ENCODE data around the gene PFAS. TPM values are rescaled to one million over a fixed set of nuclear protein-coding genes. Genes with fewer than 3 reads are reported as not detected.

Gene PFAS
- total and polyA plus RNA-seq, 2 of the 8 experiments (the other 6 are each of a cell fraction or from before 2014, with no cell fraction given): 88.4 to 248 TPM

- WGBS, 2 experiments (ENCODE audit: extremely low coverage in 1 of 2, insufficient coverage in 1 of 2, insufficient read length in 1 of 2, insufficient replicate concordance in 2 of 2, low coverage in 1 of 2, low lambda C conversion rate in 2 of 2, missing lambda C conversion rate in 1 of 2): 91% methylated on average over 25 of the region's 25 CpGs; no CpG with 5 or more reads in 1 of the 2 experiments
- Histone ChIP-seq H3K79me2 (ENCODE audit: control insufficient read depth in 1 of 2, insufficient read depth in 2 of 2, low read length in 2 of 2) (no peaks in the 10 kb centered on the region), H3K27me3 (replicated peaks in 1 of 4; ENCODE audit: control insufficient read depth in 3 of 4, extremely low read depth in 1 of 4, insufficient read depth in 3 of 4, low read length in 3 of 4) (peaks cover 3 to 20% (median 17%) of the 10 kb centered on the region in 4 experiments), H3K56ac (replicated peaks; ENCODE audit: insufficient read length, low read depth, low read length) (no peak overlapping the region), H3K4me1 (replicated peaks in 1 of 4; ENCODE audit: control insufficient read depth in 3 of 4, insufficient read depth in 4 of 4, low read length in 3 of 4) (peaks cover 0 to 12% (median 6%) of the 10 kb centered on the region in 4 experiments; a peak in 5 of 7 replicates), H3K18ac (ENCODE audit: extremely low read depth, low read length) (no peak overlapping the region), H3K9ac (replicated peaks in 1 of 4; ENCODE audit: extremely low read depth in 1 of 4, low read depth in 3 of 4, low read length in 3 of 4) (no peak overlapping the region), H2BK15ac (ENCODE audit: low read length) (no peak overlapping the region), H4K91ac (replicated peaks; ENCODE audit: insufficient read length, low read length) (no peak overlapping the region), H3K23me2 (ENCODE audit: low read depth, low read length) (peaks cover 14% of the 10 kb centered on the region), H3K4me2 (ENCODE audit: insufficient read depth in 1 of 2, low read depth in 2 of 2, low read length in 2 of 2) (no peak overlapping the region), H3K4me3 (ENCODE audit: extremely low read depth in 1 of 4, insufficient read depth in 2 of 4, low read depth in 3 of 4, low read length in 4 of 4) (no peak overlapping the region), H3K4ac (replicated peaks; ENCODE audit: insufficient read length, low read depth, low read length) (no peak overlapping the region), H2BK120ac (replicated peaks; ENCODE audit: low read depth, low read length) (no peak overlapping the region), H3K27ac (ENCODE audit: low read depth, low read length) (no peak overlapping the region), H4K5ac (ENCODE audit: insufficient read length, low read depth, low read length) (no peak overlapping the region), H2AFZ (ENCODE audit: low read length) (no peak overlapping the region), H3K23ac (ENCODE audit: insufficient read length) (no peak overlapping the region), H3K79me1 (ENCODE audit: low read depth, low read length) (no peaks in the 10 kb centered on the region), H2BK12ac (ENCODE audit: low read depth, low read length) (no peak overlapping the region; the same call in 1 of the 2 replicates), H3K14ac (ENCODE audit: insufficient read length) (no peak overlapping the region), H4K8ac (ENCODE audit: extremely low read depth, insufficient read depth, low read length) (no peak overlapping the region), H4K20me1 (replicated peaks in 1 of 2; ENCODE audit: control insufficient read depth in 1 of 2, insufficient read depth in 2 of 2, low read length in 2 of 2) (no peaks in the 10 kb centered on the region), H2BK5ac (ENCODE audit: low read depth, low read length) (no peak overlapping the region), H3K9me3 (ENCODE audit: insufficient read depth in 2 of 2, low read depth in 1 of 2, low read length in 1 of 2) (no peaks in the 10 kb centered on the region), H3K36me3 (ENCODE audit: control insufficient read depth in 2 of 4, insufficient read depth in 4 of 4, low read length in 3 of 4) (no peaks in the 10 kb centered on the region), H2BK20ac (ENCODE audit: low read length) (no peak overlapping the region), H2AK5ac (ENCODE audit: low read depth, low read length) (no peak overlapping the region)
- FAIRE-seq (no peak), DNase-seq (ENCODE audit: low read depth in 1 of 2, low spot score in 2 of 2) (no peak)
- ChIA-PET POLR2A (ENCODE audit: partially characterized antibody) (no interaction called here), CTCF (ENCODE audit: partially characterized antibody) (interaction anchor here (0.6 to 5.9 kb wide), 4 partner anchors 10 to 80 kb away, joined by 3 to 21 read pairs (median 4); no protein-coding TSS in a partner anchor)
- TF ChIP-seq E2F6 (IDR thresholded peaks at IDR 0.05): no peak
- TF ChIP-seq, protein P1, sequence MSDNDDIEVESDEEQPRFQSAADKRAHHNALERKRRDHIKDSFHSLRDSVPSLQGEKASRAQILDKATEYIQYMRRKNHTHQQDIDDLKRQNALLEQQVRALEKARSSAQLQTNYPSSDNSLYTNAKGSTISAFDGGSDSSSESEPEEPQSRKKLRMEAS (IDR thresholded peaks at IDR 0.05): no peak
- no peak for TF ChIP-seq TAF7 (optimal IDR thresholded peaks at IDR 0.05; ENCODE audit: borderline replicate concordance, low read depth, low read length)
- no peak for TF ChIP-seq ASH2L (IDR thresholded peaks at IDR 0.05; ENCODE audit: low read length)
- no peak for TF ChIP-seq NANOG (IDR thresholded peaks at IDR 0.05; ENCODE audit: insufficient read depth, low read depth, low read length, poor library complexity, severe bottlenecking)
- no peak for TF ChIP-seq RBBP5 (IDR thresholded peaks at IDR 0.05; ENCODE audit: borderline replicate concordance, low read depth, low read length)
- TF ChIP-seq CHD1 (IDR thresholded peaks at IDR 0.05; ENCODE audit: low read depth, low read length): no peak
- no peak for TF ChIP-seq SIN3A (conservative IDR thresholded peaks at IDR 0.05 in 1 of 2, IDR thresholded peaks at IDR 0.05 in 1 of 2; ENCODE audit: low read depth in 1 of 2, low read length in 2 of 2)
These were observed 62.2 kb downstream of the PFAS start for GRCh38 chr17:8311131-8311790.
